GM23248 (cell line): ENCODE results near the gene DNAH8.

ENCODE experiments used
- EZH2 ChIP-seq: fragments of 200-600 bp; sonication (generic); IDR thresholded peaks from 2 replicates; pipeline ENCODE4 v1.6.1; 2018; ENCODE audit warnings: antibody characterized with exemption, mild to moderate bottlenecking; ENCODE audit not compliant: insufficient read depth, poor library complexity, severe bottlenecking
- EZH2phosphoT487 ChIP-seq: fragments of 200-600 bp; sonication (generic); IDR thresholded peaks from 2 replicates; pipeline ENCODE4 v1.6.1; 2018; ENCODE audit warnings: antibody characterized with exemption, moderate library complexity, mild to moderate bottlenecking, low read depth; ENCODE audit not compliant: insufficient read depth

DNA sequence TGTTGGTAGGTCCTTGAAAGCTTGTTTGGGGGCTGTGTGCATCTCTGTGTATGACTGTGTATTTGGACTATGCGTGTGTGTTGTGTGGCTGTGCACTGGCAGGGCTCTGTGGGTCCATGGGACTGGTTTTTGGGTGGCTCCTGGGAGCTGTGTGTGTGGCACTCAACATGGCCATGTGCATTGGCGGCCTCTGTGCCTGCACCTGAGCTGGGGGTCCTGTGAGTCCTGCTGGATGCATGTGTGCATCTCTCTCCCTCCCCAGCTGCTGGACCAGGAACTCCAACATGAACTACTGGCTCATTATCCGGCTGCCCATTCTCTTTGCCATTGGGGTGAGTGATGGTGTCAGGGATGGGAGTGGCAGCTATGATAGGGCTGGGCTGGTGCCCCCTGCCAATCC lies 363.6 kb downstream of the DNAH8 start:
- no peak for TF ChIP-seq EZH2
- TF ChIP-seq EZH2phosphoT487: no peak
